Ovary (tissue), 9 donors: ENCODE results near the gene ZNF292. TPM values are rescaled to one million over a fixed set of nuclear protein-coding genes. Genes with fewer than 3 reads are reported as not detected.

Experiments used
- DNase-seq, 5 donors: peaks; one replicate each; pipeline ENCODE4 v3.0.0-alpha.2; 2019 to 2020
- H3K27ac ChIP-seq, 2 donors: fragments of 200-600 bp; one replicate each; pipeline versions ENCODE4 v1.5.1 to v1.8.0; 2019 to 2022
- H3K27me3 ChIP-seq: fragments of 200-600 bp; one replicate; pipeline ENCODE4 v1.8.0; 2022
- H3K36me3 ChIP-seq: fragments of 200-600 bp; sonication (generic); one replicate; pipeline ENCODE4 v1.5.1; 2019
- H3K4me1 ChIP-seq: one replicate; pipeline ENCODE4 v1.8.1; 2013; ENCODE audit warnings: mild to moderate bottlenecking, moderate library complexity; ENCODE audit not compliant: insufficient read depth
- H3K4me3 ChIP-seq: fragments of 200-600 bp; sonication (generic); one replicate; pipeline ENCODE4 v1.5.1; 2017
- H3K9me3 ChIP-seq, 2 donors: fragments of 200-600 bp in 1 of 2; sonication (generic) in 1 of 2; one replicate each; pipeline versions ENCODE4 v1.5.1 to v1.8.1; 2013 to 2019; ENCODE audit warnings: mild to moderate bottlenecking in 1 of 2, moderate library complexity in 1 of 2
- EP300 ChIP-seq: sonication (generic); formaldehyde crosslinking; IDR thresholded peaks from one replicate; pipeline ENCODE4 v1.6.1; 2017; ENCODE audit warnings: antibody characterized with exemption
- POLR2A ChIP-seq: fragments of 450-650 bp; IDR thresholded peaks from one replicate; pipeline ENCODE4 v1.6.1; 2017; ENCODE audit warnings: antibody characterized with exemption, mild to moderate bottlenecking, moderate library complexity
- WGBS, 3 donors: extraction: QIAGEN DNeasy Blood & Tissue Kit in 1 of 3; methylation state at CpG; one replicate each; pipeline versions ENCODE4 v1.1.5 to v1.1.7; 2013 to 2017; 5-methylcytosine and 5-hydroxymethylcytosine counted together
- intact Hi-C, 4 donors: fragments of 100-400 bp; cut with DNase I; formaldehyde crosslinking; loops; one replicate each; pipeline versions ENCODE4 v1.11.0 to v1.15.1; 2022 to 2023
- polyA plus RNA-seq, 2 donors: library from polyadenylated mRNA; stranded (reverse); fragments of 200-250 nt in 1 of 2; fragments of 350-450 nt in 1 of 2; fragmentation: Illumina TruSeq in 1 of 2; extraction: RNeasy Lipid Tissue Mini Kit (QIAGEN cat#74804) in 1 of 2; gene quantifications; one replicate each; pipeline ENCODE4 v1.2.3, GENCODE V29; 2013 to 2014
- total RNA-seq, 7 donors: library from RNA; depleted of rRNA in 2 of 7; stranded (reverse); fragments of >200 nt in 2 of 7; fragmentation: NEBNext Ultra II Directional in 3 of 7; extraction: Animal tissue kit (Norgen Biotek cat#: 25700) in 3 of 7; gene quantifications; one replicate each; pipeline versions ENCODE4 v1.1.0 to v1.2.4, GENCODE V29; 2016 to 2023
- TF ChIP-seq, protein P1 (sequence below), 3 donors: fragments of 450-650 bp in 2 of 3; fragments of 200-600 bp in 1 of 3; IDR thresholded peaks; one replicate each; pipeline versions ENCODE4 v1.5.1 to v1.8.0; 2016 to 2022; ENCODE audit warnings: antibody characterized with exemption in 3 of 3, mild to moderate bottlenecking in 1 of 3
- donor health status: DM: no; HTN: no; CAD: no; lungs with moderate emphysema.
- donor health status: DM: no; HTN: no; CAD: no.
- donor health status: Bipolar disorder and iron deficiency.
- donor health status: DM: yes; HTN: yes; CAD: no.
- donor health status: DM: no; HTN: no; CAD: no.
- donor health status: DM: yes; HTN: yes; CAD: no.

ZNF292 gene
- total and polyA plus RNA-seq, 9 donors, result 8.5 to 158 (median 76.9) TPM

DNA sequence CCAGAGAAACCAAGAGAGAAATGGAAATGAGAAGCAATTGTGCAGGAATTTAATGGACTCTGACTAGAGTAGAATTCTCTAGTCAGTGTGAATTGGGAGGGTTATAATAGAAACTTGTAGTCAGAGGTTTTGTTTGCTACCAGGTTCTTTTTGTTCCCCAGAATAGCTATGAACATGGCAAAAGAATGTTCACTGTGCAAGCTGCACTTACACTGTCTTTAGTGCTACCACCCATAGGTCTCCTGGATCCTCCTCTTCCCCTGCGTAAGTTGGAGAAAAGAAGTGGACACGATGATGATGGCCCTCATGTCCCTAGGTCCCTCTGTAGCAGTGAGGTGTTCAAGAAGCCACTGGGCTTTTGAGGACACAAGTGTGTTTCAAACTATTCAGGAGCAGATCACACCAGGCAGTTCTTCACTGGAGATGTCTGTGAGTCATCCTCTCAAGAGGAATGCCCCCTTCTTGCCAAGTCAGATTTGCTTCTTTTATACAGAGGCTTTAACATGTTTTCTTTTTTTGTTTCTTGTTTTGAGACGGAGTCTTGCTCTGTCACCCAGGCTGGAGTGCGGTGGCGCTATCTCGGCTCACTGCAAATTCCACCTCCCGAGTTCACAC is 119.4 kb downstream of the ZNF292 start:
- 42 to 57% (median 46%) methylated on average over 7 of the region's 7 CpGs for WGBS, 3 donors
- no peak overlapping the region for H3K4me3 ChIP-seq
- intact Hi-C loops, result loop anchor here in 1 of 4 donors (5.0 to 10.0 kb wide), 2 partner anchors 98 to 170 kb away; no protein-coding TSS in a partner anchor

DNA sequence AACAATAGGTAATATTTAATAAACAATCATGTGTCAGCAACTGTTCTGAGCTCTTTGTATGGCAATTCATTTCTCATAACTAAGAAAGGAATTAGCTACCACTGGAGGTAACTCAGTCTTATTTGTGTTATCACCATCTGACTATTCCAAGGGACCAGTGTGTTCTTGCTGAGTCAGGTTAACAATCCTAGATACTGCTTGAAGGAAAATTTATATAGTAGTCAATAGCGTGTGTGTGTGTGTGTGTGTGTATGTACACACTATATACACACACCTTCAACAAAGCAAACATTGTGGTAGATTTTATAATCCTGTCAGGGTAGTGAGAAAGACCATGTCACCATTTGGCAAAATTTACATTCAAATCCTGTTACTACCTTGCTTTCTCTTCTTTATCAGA is 121.3 kb downstream of the ZNF292 start:
- intact Hi-C loops, result loop anchor here in 1 of 4 donors (5.0 to 10.0 kb wide), 2 partner anchors 96 to 168 kb away; no protein-coding TSS in a partner anchor
- no peak overlapping the region for H3K4me3 ChIP-seq
- H3K9me3 ChIP-seq, result no peaks in the 10 kb centered on the region
- no peak overlapping the region for H3K27ac ChIP-seq
- WGBS, 3 donors, result 66 to 89% (median 74%) methylated on average over 1 of the region's 1 CpG
- TF ChIP-seq POLR2A (no peak), EP300 (no peak)
- TF ChIP-seq, protein P1, sequence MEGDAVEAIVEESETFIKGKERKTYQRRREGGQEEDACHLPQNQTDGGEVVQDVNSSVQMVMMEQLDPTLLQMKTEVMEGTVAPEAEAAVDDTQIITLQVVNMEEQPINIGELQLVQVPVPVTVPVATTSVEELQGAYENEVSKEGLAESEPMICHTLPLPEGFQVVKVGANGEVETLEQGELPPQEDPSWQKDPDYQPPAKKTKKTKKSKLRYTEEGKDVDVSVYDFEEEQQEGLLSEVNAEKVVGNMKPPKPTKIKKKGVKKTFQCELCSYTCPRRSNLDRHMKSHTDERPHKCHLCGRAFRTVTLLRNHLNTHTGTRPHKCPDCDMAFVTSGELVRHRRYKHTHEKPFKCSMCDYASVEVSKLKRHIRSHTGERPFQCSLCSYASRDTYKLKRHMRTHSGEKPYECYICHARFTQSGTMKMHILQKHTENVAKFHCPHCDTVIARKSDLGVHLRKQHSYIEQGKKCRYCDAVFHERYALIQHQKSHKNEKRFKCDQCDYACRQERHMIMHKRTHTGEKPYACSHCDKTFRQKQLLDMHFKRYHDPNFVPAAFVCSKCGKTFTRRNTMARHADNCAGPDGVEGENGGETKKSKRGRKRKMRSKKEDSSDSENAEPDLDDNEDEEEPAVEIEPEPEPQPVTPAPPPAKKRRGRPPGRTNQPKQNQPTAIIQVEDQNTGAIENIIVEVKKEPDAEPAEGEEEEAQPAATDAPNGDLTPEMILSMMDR (IDR thresholded peaks at IDR 0.05), result no peak
- H3K4me1 ChIP-seq, result no peaks in the 10 kb centered on the region
- no peak for DNase-seq
- H3K27me3 ChIP-seq, result no peaks in the 10 kb centered on the region
- no peaks in the 10 kb centered on the region for H3K36me3 ChIP-seq

More for the DNA sequence above, 119.4 kb downstream of the ZNF292 start:
- no peak for DNase-seq
- H3K9me3 ChIP-seq, result no peaks in the 10 kb centered on the region
- TF ChIP-seq, protein P1 (IDR thresholded peaks at IDR 0.05), result no peak
- TF ChIP-seq POLR2A (no peak), EP300 (no peak)
- no peak overlapping the region for H3K27ac ChIP-seq
- H3K36me3 ChIP-seq, result no peaks in the 10 kb centered on the region
- H3K27me3 ChIP-seq, result no peaks in the 10 kb centered on the region
- H3K4me1 ChIP-seq, result no peaks in the 10 kb centered on the region

DNA sequence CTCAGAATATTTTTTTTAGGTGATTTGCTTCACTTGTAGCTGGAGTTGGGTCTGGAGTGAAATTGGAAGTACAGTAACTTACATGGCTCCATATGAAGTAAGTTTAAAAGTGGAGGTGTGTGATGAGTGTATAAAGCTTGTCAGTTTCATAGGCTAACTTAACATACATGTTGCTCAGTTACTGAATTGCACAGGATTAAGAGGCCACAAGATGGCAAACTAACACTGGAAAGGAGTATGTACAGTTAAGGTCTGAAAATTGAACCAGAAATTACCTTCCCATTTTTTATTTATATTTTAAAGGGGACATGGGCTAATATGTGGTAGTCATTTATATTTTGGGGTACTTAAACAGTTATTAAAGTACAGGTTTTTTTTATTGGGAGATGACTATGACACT is 121.8 kb downstream of the ZNF292 start:
- no peak for DNase-seq
- Histone ChIP-seq H3K36me3 (no peaks in the 10 kb centered on the region), H3K4me1 (no peaks in the 10 kb centered on the region), H3K27me3 (no peaks in the 10 kb centered on the region), H3K4me3 (no peak overlapping the region), H3K27ac (no peak overlapping the region), H3K9me3 (no peaks in the 10 kb centered on the region)
- TF ChIP-seq, protein P1 (IDR thresholded peaks at IDR 0.05), result no peak
- no peak for TF ChIP-seq EP300
- TF ChIP-seq POLR2A, result no peak
- intact Hi-C loops, result loop anchor here in 1 of 4 donors (5.0 to 10.0 kb wide), 2 partner anchors 95 to 168 kb away; no protein-coding TSS in a partner anchor

DNA sequence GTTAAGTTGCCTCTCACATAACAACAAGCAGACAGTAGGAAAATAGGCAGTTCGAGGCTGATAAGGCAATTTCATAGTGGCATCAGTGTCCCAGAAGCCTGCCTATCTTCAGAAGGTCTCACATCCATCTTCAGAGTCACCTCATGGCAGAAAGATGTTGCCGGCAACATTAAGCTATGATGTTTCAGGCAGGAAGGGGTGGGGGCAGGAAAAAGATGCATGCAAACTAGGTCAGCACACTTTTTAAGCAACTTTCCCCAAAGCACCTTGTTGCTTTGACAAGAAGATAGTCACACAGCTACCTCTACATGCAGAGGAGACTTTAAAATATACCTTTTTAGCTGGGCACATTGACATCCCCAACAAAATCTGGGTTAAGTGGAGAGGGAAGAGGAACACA is 123.8 kb downstream of the ZNF292 start:
- H3K27me3 ChIP-seq, result no peaks in the 10 kb centered on the region
- no peaks in the 10 kb centered on the region for H3K4me1 ChIP-seq
- no peaks in the 10 kb centered on the region for H3K36me3 ChIP-seq
- TF ChIP-seq EP300 (no peak), POLR2A (no peak)
- TF ChIP-seq, protein P1 (IDR thresholded peaks at IDR 0.05), result no peak
- no peaks in the 10 kb centered on the region for H3K9me3 ChIP-seq
- H3K27ac ChIP-seq, result no peak overlapping the region
- DNase-seq, result no peak
- 15 to 25% (median 24%) methylated on average over 2 of the region's 2 CpGs for WGBS, 3 donors
- H3K4me3 ChIP-seq, result no peak overlapping the region
- intact Hi-C loops, result loop anchor here in 1 of 4 donors (5.0 to 10.0 kb wide), 2 partner anchors 93 to 166 kb away; no protein-coding TSS in a partner anchor
